ENCODE results near the gene ZRANB1. TPM values are rescaled to one million over a fixed set of nuclear protein-coding genes. Genes with fewer than 3 reads are reported as not detected.
"Not testable (repeated sequence)": the region's sequence is repeated elsewhere in the genome, so short reads cannot be mapped to it uniquely, and the experiment has no call there.

ZRANB1 gene
- total RNA-seq, 1 experiment from 2014 or later: 23.2 TPM

DNA sequence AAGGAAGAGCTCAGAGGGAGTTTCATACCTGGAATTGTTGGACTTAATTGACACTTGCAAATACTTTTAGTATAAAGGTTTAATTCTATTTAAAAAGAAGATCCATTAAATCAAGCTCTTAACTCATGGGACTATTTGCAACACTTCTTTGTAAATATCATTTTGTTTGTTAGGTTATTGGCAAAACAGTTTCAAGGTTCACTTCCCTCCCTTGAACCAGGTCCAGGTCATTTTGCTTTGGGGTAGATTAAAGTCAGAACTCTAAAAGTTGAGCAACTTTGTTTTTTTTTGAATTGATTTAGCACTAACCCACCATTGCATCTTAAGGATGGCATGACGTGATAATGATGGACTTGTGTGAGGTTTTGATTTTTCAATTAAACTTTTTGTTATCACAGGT, 45.9 kb downstream of the ZRANB1 start:
- CTCF ChIA-PET: interaction anchor here (0.7 kb wide), 1 partner anchor 111 kb away, joined by 3 read pairs; no protein-coding TSS in a partner anchor
- no peak overlapping the region for H3K27ac Mint-ChIP-seq (ENCODE audit: low read depth, unreplicated experiment)
- H3K4me3 Mint-ChIP-seq (ENCODE audit: unreplicated experiment): no peak overlapping the region
- peaks cover 100% of the 10 kb centered on the region for H3K36me3 Mint-ChIP-seq (ENCODE audit: insufficient read depth, unreplicated experiment)
- intact Hi-C loops (cut with micrococcal nuclease): loop anchor here (5.0 kb wide), 1 partner anchor 70 kb away; no protein-coding TSS in a partner anchor
- no peak for TF ChIP-seq CTCF (IDR thresholded peaks at IDR 0.05; ENCODE audit: unreplicated experiment)
- no peaks in the 10 kb centered on the region for H3K4me1 Mint-ChIP-seq (ENCODE audit: insufficient read depth, unreplicated experiment)
- BruUV-seq (replicated peaks): no TSS peak
- no peak for DNase-seq (ENCODE audit: unreplicated experiment)
- no peaks in the 10 kb centered on the region for H3K27me3 Mint-ChIP-seq (ENCODE audit: insufficient read depth, unreplicated experiment)
- no peaks in the 10 kb centered on the region for H3K9me3 Mint-ChIP-seq (ENCODE audit: unreplicated experiment)
- POLR2A ChIA-PET: interaction anchor here (0.9 to 1.1 kb wide), 3 partner anchors 12 to 22 kb away, joined by 3 read pairs; no protein-coding TSS in a partner anchor

DNA sequence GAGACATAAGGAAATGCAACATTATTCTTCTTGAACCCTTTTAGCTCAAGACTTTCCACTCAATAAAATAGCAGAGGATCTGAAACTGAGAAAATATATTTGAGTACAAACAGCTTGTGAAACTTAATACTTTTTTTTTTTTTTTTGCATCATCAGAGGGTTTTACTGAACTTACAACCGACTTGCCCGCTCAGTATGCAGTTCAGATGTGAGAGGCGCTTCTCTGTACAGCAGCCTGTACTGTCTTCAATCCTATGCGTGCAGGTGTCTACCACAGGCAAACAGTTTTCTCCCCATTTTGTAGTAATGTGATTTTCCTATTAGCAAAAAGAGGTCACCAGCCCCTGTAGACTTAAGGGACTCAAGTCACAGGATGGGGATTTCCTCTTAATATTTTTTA, 46.8 kb downstream of the ZRANB1 start:
- not testable (repeated sequence) for DNase-seq (ENCODE audit: unreplicated experiment); BruUV-seq (replicated peaks); H3K9me3 Mint-ChIP-seq (ENCODE audit: unreplicated experiment); H3K27me3 Mint-ChIP-seq (ENCODE audit: insufficient read depth, unreplicated experiment); H3K4me1 Mint-ChIP-seq (ENCODE audit: insufficient read depth, unreplicated experiment); H3K4me3 Mint-ChIP-seq (ENCODE audit: unreplicated experiment)
- POLR2A ChIA-PET: interaction anchor here (0.6 kb wide), 2 partner anchors 31 to 70 kb away, joined by 4 to 6 read pairs; no protein-coding TSS in a partner anchor
- H3K36me3 Mint-ChIP-seq (ENCODE audit: insufficient read depth, unreplicated experiment): peaks cover 100% of the 10 kb centered on the region
- H3K27ac Mint-ChIP-seq (ENCODE audit: low read depth, unreplicated experiment): peak overlapping the region; percentile 47
- intact Hi-C loops (cut with micrococcal nuclease): loop anchor here (5.0 kb wide), 1 partner anchor 71 kb away; no protein-coding TSS in a partner anchor
- CTCF ChIA-PET: interaction anchor here (0.6 kb wide), 1 partner anchor 96 kb away, joined by 3 read pairs; no protein-coding TSS in a partner anchor

- Mint-ChIP-seq H3K4me1 (ENCODE audit: insufficient read depth, unreplicated experiment) (no peaks in the 10 kb centered on the region), H3K36me3 (ENCODE audit: insufficient read depth, unreplicated experiment) (peaks cover 100% of the 10 kb centered on the region), H3K9me3 (ENCODE audit: unreplicated experiment) (no peaks in the 10 kb centered on the region), H3K27me3 (ENCODE audit: insufficient read depth, unreplicated experiment) (no peaks in the 10 kb centered on the region), H3K4me3 (ENCODE audit: unreplicated experiment) (no peak overlapping the region), H3K27ac (ENCODE audit: low read depth, unreplicated experiment) (peak overlapping the region; percentile 47)
- peak; percentile 51 for DNase-seq (ENCODE audit: unreplicated experiment)
- no TSS peak for BruUV-seq (replicated peaks)
- ChIA-PET POLR2A (interaction anchor here (0.6 to 1.3 kb wide), 4 partner anchors 11 to 730 kb away, joined by 3 to 4 read pairs (median 4); partner anchors contain the start of gene EDRF1), CTCF (interaction anchor here (0.6 to 1.2 kb wide), 3 partner anchors 59 to 449 kb away, joined by 3 to 5 read pairs (median 4); no protein-coding TSS in a partner anchor)
- no peak for TF ChIP-seq CTCF (IDR thresholded peaks at IDR 0.05; ENCODE audit: unreplicated experiment)
- intact Hi-C loops (cut with micrococcal nuclease): loop anchor here (5.0 kb wide), 1 partner anchor 72 kb away; no protein-coding TSS in a partner anchor
Measured at GRCh38 chr10:124989526-124989925, 47.6 kb downstream of the ZRANB1 start.

- CTCF ChIA-PET: interaction anchor here (0.6 to 1.6 kb wide), 2 partner anchors 8 to 31 kb away, joined by 4 to 5 read pairs; no protein-coding TSS in a partner anchor
- Mint-ChIP-seq H3K4me1 (ENCODE audit: insufficient read depth, unreplicated experiment) (no peaks in the 10 kb centered on the region), H3K27ac (ENCODE audit: low read depth, unreplicated experiment) (no peak overlapping the region), H3K36me3 (ENCODE audit: insufficient read depth, unreplicated experiment) (peaks cover 96% of the 10 kb centered on the region), H3K4me3 (ENCODE audit: unreplicated experiment) (no peak overlapping the region), H3K9me3 (ENCODE audit: unreplicated experiment) (no peaks in the 10 kb centered on the region), H3K27me3 (ENCODE audit: insufficient read depth, unreplicated experiment) (no peaks in the 10 kb centered on the region)
- POLR2A ChIA-PET: interaction anchor here (1.3 to 1.6 kb wide), 2 partner anchors 9 kb away, joined by 4 read pairs; no protein-coding TSS in a partner anchor
- no TSS peak for BruUV-seq (replicated peaks)
- TF ChIP-seq CTCF (IDR thresholded peaks at IDR 0.05; ENCODE audit: unreplicated experiment): no peak
- intact Hi-C loops (cut with micrococcal nuclease): no loop called here
- no peak for DNase-seq (ENCODE audit: unreplicated experiment)
Measured at GRCh38 chr10:124990671-124991625, 49.0 kb downstream of the ZRANB1 start.
